AG04450 (cell line): Measurements from ENCODE around the gene COL25A1. TPM values are rescaled to one million over a fixed set of nuclear protein-coding genes. Genes with fewer than 3 reads are reported as not detected.

ENCODE experiments used
- CTCF ChIA-PET: fragments of 300-600, 350-600 bp; formaldehyde crosslinking; extraction: SDS; loops from one replicate; lab custom pipeline; 2022; ENCODE audit warnings: antibody characterized with exemption, inconsistent platforms; lab: Charles Lee
- POLR2A ChIA-PET: fragments of 350-600 bp; formaldehyde crosslinking; extraction: SDS; loops from one replicate; lab custom pipeline; 2021; ENCODE audit warnings: antibody characterized with exemption, inconsistent platforms; lab: Yijun Ruan, JAX
- DNase-seq: peaks from one replicate; pipeline ENCODE4 v3.0.0-alpha.2; 2011; ENCODE audit warnings: low read depth, low spot score
- H3K27ac ChIP-seq: one replicate; pipeline ENCODE4 v1.5.1; 2012; ENCODE audit warnings: low read depth, low read length, control low read depth
- H3K27me3 ChIP-seq: one replicate; pipeline ENCODE4 v1.6.0; 2012; ENCODE audit warnings: low read length; ENCODE audit not compliant: control insufficient read depth, insufficient read depth
- H3K4me3 ChIP-seq: 2 replicates; pipeline ENCODE4 v1.5.1; 2011; ENCODE audit warnings: mild to moderate bottlenecking, low read depth, low read length, control low read depth
- H3K9me3 ChIP-seq: 2 replicates; pipeline ENCODE4 v1.5.1; 2012; ENCODE audit warnings: low read length; ENCODE audit not compliant: control insufficient read depth, insufficient read depth
- polyA plus RNA-seq: library from polyadenylated mRNA; depleted of rRNA; stranded (reverse); fragments of >200 nt; gene quantifications from 2 replicates; pipeline ENCODE4 v1.2.3, GENCODE V29; 2011; rRNA removed
- TF ChIP-seq, protein P1 (sequence below): IDR thresholded peaks from 2 replicates; pipeline ENCODE4 v1.5.1; 2011; ENCODE audit warnings: low read depth, low read length, control low read depth, inconsistent platforms

COL25A1 gene
- polyA plus RNA-seq, 1 experiment: not detected

- ChIA-PET POLR2A (no interaction called here), CTCF (no interaction called here)
- TF ChIP-seq, protein P1, sequence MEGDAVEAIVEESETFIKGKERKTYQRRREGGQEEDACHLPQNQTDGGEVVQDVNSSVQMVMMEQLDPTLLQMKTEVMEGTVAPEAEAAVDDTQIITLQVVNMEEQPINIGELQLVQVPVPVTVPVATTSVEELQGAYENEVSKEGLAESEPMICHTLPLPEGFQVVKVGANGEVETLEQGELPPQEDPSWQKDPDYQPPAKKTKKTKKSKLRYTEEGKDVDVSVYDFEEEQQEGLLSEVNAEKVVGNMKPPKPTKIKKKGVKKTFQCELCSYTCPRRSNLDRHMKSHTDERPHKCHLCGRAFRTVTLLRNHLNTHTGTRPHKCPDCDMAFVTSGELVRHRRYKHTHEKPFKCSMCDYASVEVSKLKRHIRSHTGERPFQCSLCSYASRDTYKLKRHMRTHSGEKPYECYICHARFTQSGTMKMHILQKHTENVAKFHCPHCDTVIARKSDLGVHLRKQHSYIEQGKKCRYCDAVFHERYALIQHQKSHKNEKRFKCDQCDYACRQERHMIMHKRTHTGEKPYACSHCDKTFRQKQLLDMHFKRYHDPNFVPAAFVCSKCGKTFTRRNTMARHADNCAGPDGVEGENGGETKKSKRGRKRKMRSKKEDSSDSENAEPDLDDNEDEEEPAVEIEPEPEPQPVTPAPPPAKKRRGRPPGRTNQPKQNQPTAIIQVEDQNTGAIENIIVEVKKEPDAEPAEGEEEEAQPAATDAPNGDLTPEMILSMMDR: no peak
Measured at GRCh38 chr4:108763226-108763593, 539.2 kb downstream of the COL25A1 start.

DNA sequence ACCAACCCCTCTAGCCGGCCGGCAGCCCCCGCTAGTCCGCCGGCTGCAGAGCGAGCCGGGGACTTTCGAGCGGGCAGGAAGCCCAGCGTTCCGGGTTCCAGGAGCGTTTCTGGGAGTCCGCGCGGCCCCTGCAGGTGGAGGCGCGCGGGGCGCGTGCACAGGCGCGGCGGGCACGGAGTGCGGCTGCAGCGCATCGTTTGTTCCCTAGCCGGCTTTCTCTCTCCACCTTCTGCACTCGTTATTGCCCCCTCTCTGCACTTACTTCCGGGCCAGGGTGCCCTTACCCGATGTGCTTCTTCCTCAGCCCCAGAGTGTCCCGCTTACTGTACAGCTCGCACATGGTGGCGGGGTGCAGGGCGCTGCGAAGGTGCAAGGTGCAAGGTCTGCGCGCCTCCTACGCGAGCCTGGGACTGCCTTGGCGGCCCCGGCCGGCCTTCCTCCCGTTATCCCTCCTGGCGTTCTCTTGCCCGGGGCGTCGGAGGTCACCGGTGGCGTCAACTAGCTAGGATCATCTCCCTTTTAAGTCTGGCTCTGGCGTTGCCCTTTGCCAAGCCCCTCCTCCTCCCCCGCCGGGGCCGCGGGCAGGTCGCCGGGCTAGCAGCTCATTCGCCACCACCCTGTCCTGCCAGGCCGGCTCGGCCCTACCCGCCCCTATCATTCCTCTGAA is 539.8 kb downstream of the COL25A1 start, which contains the start of gene ETNPPL:
TSS of gene ETNPPL (minus strand) at position 495 of the 667 bp plus-strand sequence. CDS start at position 340, 155 bp downstream.
- ChIA-PET POLR2A (no interaction called here), CTCF (no interaction called here)
- TF ChIP-seq, protein P1: no peak
- peak within 1 kb of the TSS; percentile 56 for H3K4me3 ChIP-seq
- H3K27me3 ChIP-seq: peaks cover 25% of the 10 kb centered on the region
- H3K27ac ChIP-seq: no peak within 1 kb of the TSS
- no peak for DNase-seq
- peaks cover 5% of the 10 kb centered on the region; the same call in 1 of the 2 replicates for H3K9me3 ChIP-seq

More at GRCh38 chr4:108763226-108763593, 539.2 kb downstream of the COL25A1 start:
- H3K27ac ChIP-seq: no peak overlapping the region
- no peak for DNase-seq
- H3K27me3 ChIP-seq: peaks cover 25% of the 10 kb centered on the region
- peak overlapping the region; percentile 56 for H3K4me3 ChIP-seq
- peaks cover 5% of the 10 kb centered on the region; the same call in 1 of the 2 replicates for H3K9me3 ChIP-seq

Other genes starting within 250 kb of the COL25A1 start
- 45.1 and 55.9 TPM in 2 replicates for gene SEC24B, start 131.2 kb upstream of the COL25A1 start, polyA plus RNA-seq